Suprapubic skin (tissue), 4 donors: ENCODE results near the gene CFAP46.
"Not testable (repeated sequence)": the region's sequence is repeated elsewhere in the genome, so short reads cannot be mapped to it uniquely, and the experiment has no call there.

Experiments used
- CTCF ChIP-seq, 2 donors: fragments of 200-600 bp in 1 of 2; fragments of 450-650 bp in 1 of 2; sonication (generic) in 1 of 2; IDR thresholded peaks; one replicate each; pipeline ENCODE4 v1.5.1; 2016 to 2019; ENCODE audit warnings: antibody characterized with exemption in 2 of 2, mild to moderate bottlenecking in 1 of 2, moderate library complexity in 1 of 2
- POLR2A ChIP-seq, 2 donors: fragments of 450-650 bp; IDR thresholded peaks; one replicate each; pipeline ENCODE4 v1.6.1; 2017; ENCODE audit warnings: antibody characterized with exemption in 2 of 2, mild to moderate bottlenecking in 2 of 2, moderate library complexity in 2 of 2
- POLR2AphosphoS5 ChIP-seq, 3 donors: sonication (generic); formaldehyde crosslinking; IDR thresholded peaks; one replicate each; pipeline ENCODE4 v1.6.1; 2017; ENCODE audit warnings: antibody characterized with exemption in 3 of 3

DNA sequence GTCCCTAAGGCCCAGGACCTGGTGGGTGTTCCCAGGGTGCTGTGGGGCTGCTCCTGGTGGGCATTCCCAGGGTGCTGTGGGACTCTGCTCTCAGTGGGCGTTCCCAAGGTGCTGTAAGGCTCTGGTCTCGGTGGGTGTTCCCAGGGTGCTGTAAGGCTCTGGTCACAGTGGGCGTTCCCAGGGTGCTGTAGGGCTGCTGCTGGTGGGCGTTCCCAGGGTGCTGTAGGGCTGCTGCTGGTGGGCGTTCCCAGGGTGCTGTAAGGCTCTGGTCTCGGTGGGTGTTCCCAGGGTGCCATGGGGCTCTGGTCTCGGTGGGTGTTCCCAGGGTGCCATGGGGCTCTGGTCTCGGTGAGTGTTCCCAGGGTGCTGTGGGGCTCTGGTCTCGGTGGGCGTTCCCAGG lies 99.1 kb downstream of the CFAP46 start:
- TF ChIP-seq CTCF, POLR2AphosphoS5, POLR2A (IDR thresholded peaks at IDR 0.05): not testable (repeated sequence)
